Measurements from ENCODE around the gene ACSL1. TPM values are rescaled to one million over a fixed set of nuclear protein-coding genes. Genes with fewer than 3 reads are reported as not detected.

ACSL1 gene
- total and polyA plus RNA-seq, 2 of the 8 experiments (the other 6 are each of a cell fraction or from before 2014, with no cell fraction given) = 2.3 to 8.7 TPM

GRCh38 chr4:184812651-184813181, 13.1 kb downstream of the ACSL1 start:
- Histone ChIP-seq H3K27ac (ENCODE audit: low read depth, low read length) (no peak overlapping the region), H4K91ac (replicated peaks; ENCODE audit: insufficient read length, low read length) (no peak overlapping the region), H2BK5ac (ENCODE audit: low read depth, low read length) (no peak overlapping the region), H3K56ac (replicated peaks; ENCODE audit: insufficient read length, low read depth, low read length) (no peak overlapping the region), H4K5ac (ENCODE audit: insufficient read length, low read depth, low read length) (no peak overlapping the region), H2BK120ac (replicated peaks; ENCODE audit: low read depth, low read length) (no peak overlapping the region), H3K9ac (replicated peaks in 1 of 4; ENCODE audit: extremely low read depth in 1 of 4, low read depth in 3 of 4, low read length in 3 of 4) (no peak overlapping the region), H3K4ac (replicated peaks; ENCODE audit: insufficient read length, low read depth, low read length) (no peak overlapping the region), H2BK20ac (ENCODE audit: low read length) (no peak overlapping the region), H4K20me1 (replicated peaks in 1 of 2; ENCODE audit: control insufficient read depth in 1 of 2, insufficient read depth in 2 of 2, low read length in 2 of 2) (no peaks in the 10 kb centered on the region), H2BK12ac (ENCODE audit: low read depth, low read length) (no peak overlapping the region), H3K27me3 (replicated peaks in 1 of 4; ENCODE audit: control insufficient read depth in 3 of 4, extremely low read depth in 1 of 4, insufficient read depth in 3 of 4, low read length in 3 of 4) (peaks cover 0 to 2% (median under 1%) of the 10 kb centered on the region in 4 experiments; a peak in 3 of 7 replicates), H3K23ac (ENCODE audit: insufficient read length) (no peak overlapping the region), H3K23me2 (ENCODE audit: low read depth, low read length) (no peaks in the 10 kb centered on the region), H3K79me1 (ENCODE audit: low read depth, low read length) (no peaks in the 10 kb centered on the region), H3K4me1 (replicated peaks in 1 of 4; ENCODE audit: control insufficient read depth in 3 of 4, insufficient read depth in 4 of 4, low read length in 3 of 4) (peaks cover 3 to 16% (median 7%) of the 10 kb centered on the region in 4 experiments), H3K14ac (ENCODE audit: insufficient read length) (no peak overlapping the region), H3K36me3 (ENCODE audit: control insufficient read depth in 2 of 4, insufficient read depth in 4 of 4, low read length in 3 of 4) (no peaks in the 10 kb centered on the region), H2AK5ac (ENCODE audit: low read depth, low read length) (no peak overlapping the region), H3K79me2 (ENCODE audit: control insufficient read depth in 1 of 2, insufficient read depth in 2 of 2, low read length in 2 of 2) (no peaks in the 10 kb centered on the region), H3K18ac (ENCODE audit: extremely low read depth, low read length) (no peak overlapping the region), H3K4me3 (ENCODE audit: extremely low read depth in 1 of 4, insufficient read depth in 2 of 4, low read depth in 3 of 4, low read length in 4 of 4) (no peak overlapping the region), H4K8ac (ENCODE audit: extremely low read depth, insufficient read depth, low read length) (no peak overlapping the region), H3K4me2 (ENCODE audit: insufficient read depth in 1 of 2, low read depth in 2 of 2, low read length in 2 of 2) (no peak overlapping the region), H2AFZ (ENCODE audit: low read length) (no peak overlapping the region), H3K9me3 (ENCODE audit: insufficient read depth in 2 of 2, low read depth in 1 of 2, low read length in 1 of 2) (no peaks in the 10 kb centered on the region), H2BK15ac (ENCODE audit: low read length) (no peak overlapping the region)
- TF ChIP-seq YY1 (IDR thresholded peaks at IDR 0.05; ENCODE audit: low read depth, low read length) (no peak), KDM1A (IDR thresholded peaks at IDR 0.05; ENCODE audit: borderline replicate concordance, low read length) (no peak), RAD21 (IDR thresholded peaks at IDR 0.05 in 1 of 2, conservative IDR thresholded peaks at IDR 0.05 in 1 of 2; ENCODE audit: low read depth in 2 of 2, low read length in 2 of 2) (no peak), CHD1 (IDR thresholded peaks at IDR 0.05; ENCODE audit: low read depth, low read length) (no peak), SUZ12 (IDR thresholded peaks at IDR 0.05; ENCODE audit: low read length) (no peak), RXRA (IDR thresholded peaks at IDR 0.05; ENCODE audit: insufficient read depth, low read depth, low read length) (no peak)
- CTCF ChIA-PET (ENCODE audit: partially characterized antibody) = interaction anchor here (1.1 to 1.6 kb wide), 3 partner anchors 11 to 170 kb away, joined by 3 read pairs; no protein-coding TSS in a partner anchor
- 82% methylated on average over 8 of the region's 8 CpGs; no CpG with 5 or more reads in 1 of the 2 experiments for WGBS, 2 experiments (ENCODE audit: extremely low coverage in 1 of 2, insufficient coverage in 1 of 2, insufficient read length in 1 of 2, insufficient replicate concordance in 2 of 2, low coverage in 1 of 2, low lambda C conversion rate in 2 of 2, missing lambda C conversion rate in 1 of 2)
- no peak for DNase-seq (ENCODE audit: low read depth in 1 of 2, low spot score in 2 of 2)
- POLR2A ChIA-PET (ENCODE audit: partially characterized antibody) = interaction anchor here (1.7 kb wide), 1 partner anchor 12 kb away, joined by 9 read pairs; no protein-coding TSS in a partner anchor
- no peak for FAIRE-seq

All from H1 (cell line).